Subcutaneous abdominal adipose tissue (tissue), 5 donors: Measurements from ENCODE around the gene UNK.

ENCODE experiments used
- H3K27ac ChIP-seq: one replicate; pipeline ENCODE4 v1.7.0; 2013; ENCODE audit warnings: low read depth, mild to moderate bottlenecking, inconsistent platforms, low read length, moderate library complexity
- H3K27me3 ChIP-seq, 5 donors: one replicate each; pipeline ENCODE4 v1.7.0; 2013; ENCODE audit warnings: low read length in 5 of 5, inconsistent platforms in 1 of 5; ENCODE audit not compliant: control insufficient read depth in 5 of 5, insufficient read depth in 4 of 5
- H3K36me3 ChIP-seq, 5 donors: one replicate each; pipeline ENCODE4 v1.7.0; 2013; ENCODE audit warnings: low read length in 5 of 5; ENCODE audit not compliant: control insufficient read depth in 5 of 5, insufficient read depth in 5 of 5
- H3K4me1 ChIP-seq, 5 donors: one replicate each; pipeline ENCODE4 v1.7.0; 2013; ENCODE audit warnings: low read length in 5 of 5, mild to moderate bottlenecking in 3 of 5, moderate library complexity in 1 of 5; ENCODE audit not compliant: control insufficient read depth in 5 of 5, insufficient read depth in 5 of 5
- H3K4me3 ChIP-seq, 5 donors: one replicate each; pipeline ENCODE4 v1.7.0; 2013; ENCODE audit warnings: low read length in 5 of 5, low read depth in 1 of 5
- H3K9ac ChIP-seq, 5 donors: one replicate each; pipeline ENCODE4 v1.7.0; 2013; ENCODE audit warnings: low read length in 5 of 5, mild to moderate bottlenecking in 4 of 5, moderate library complexity in 3 of 5
- H3K9me3 ChIP-seq, 5 donors: one replicate each; pipeline ENCODE4 v1.7.0; 2013; ENCODE audit warnings: low read length in 5 of 5; ENCODE audit not compliant: control insufficient read depth in 5 of 5
- donor health status: healthy.
- donor health status: healthy.
- donor health status: healthy.
- donor health status: healthy.
- donor health status: healthy.

Gene UNK

GRCh38 chr17:75779250-75779986, 5.2 kb upstream of the UNK start:
- Histone ChIP-seq H3K36me3 (peaks cover 13 to 43% (median 35%) of the 10 kb centered on the region in 5 donors), H3K9ac (peak overlapping the region; percentile 87 to 98 (median 97)), H3K4me3 (peak overlapping the region in 4 of 5 donors; percentile 85 to 99 (median 96)), H3K4me1 (peaks cover 11 to 51% (median 40%) of the 10 kb centered on the region in 5 donors), H3K27ac (peak overlapping the region; percentile 96), H3K9me3 (no peaks in the 10 kb centered on the region), H3K27me3 (no peaks in the 10 kb centered on the region)

- Histone ChIP-seq H3K9ac (peak overlapping the region in 1 of 5 donors; percentile 87), H3K27me3 (no peaks in the 10 kb centered on the region), H3K4me3 (peak overlapping the region in 2 of 5 donors; percentile 85 to 95), H3K36me3 (peaks cover 13 to 35% (median 27%) of the 10 kb centered on the region in 5 donors), H3K9me3 (no peaks in the 10 kb centered on the region), H3K4me1 (peaks cover 12 to 54% (median 42%) of the 10 kb centered on the region in 5 donors), H3K27ac (peak overlapping the region; percentile 39)
Observed at GRCh38 chr17:75779987-75780889, 4.4 kb upstream of the UNK start.

- no peaks in the 10 kb centered on the region for H3K27me3 ChIP-seq
- peak overlapping the region; percentile 23 to 99 (median 90) for H3K9ac ChIP-seq
- peak overlapping the region; percentile 99 for H3K27ac ChIP-seq
- no peaks in the 10 kb centered on the region for H3K9me3 ChIP-seq
- H3K36me3 ChIP-seq: peaks cover 2 to 8% (median 7%) of the 10 kb centered on the region in 5 donors
- peaks cover 12 to 39% (median 35%) of the 10 kb centered on the region in 5 donors for H3K4me1 ChIP-seq
- peak overlapping the region in 3 of 5 donors; percentile 10 to 74 (median 40) for H3K4me3 ChIP-seq
Observed at GRCh38 chr17:75783069-75783783, 1.4 kb upstream of the UNK start.

DNA sequence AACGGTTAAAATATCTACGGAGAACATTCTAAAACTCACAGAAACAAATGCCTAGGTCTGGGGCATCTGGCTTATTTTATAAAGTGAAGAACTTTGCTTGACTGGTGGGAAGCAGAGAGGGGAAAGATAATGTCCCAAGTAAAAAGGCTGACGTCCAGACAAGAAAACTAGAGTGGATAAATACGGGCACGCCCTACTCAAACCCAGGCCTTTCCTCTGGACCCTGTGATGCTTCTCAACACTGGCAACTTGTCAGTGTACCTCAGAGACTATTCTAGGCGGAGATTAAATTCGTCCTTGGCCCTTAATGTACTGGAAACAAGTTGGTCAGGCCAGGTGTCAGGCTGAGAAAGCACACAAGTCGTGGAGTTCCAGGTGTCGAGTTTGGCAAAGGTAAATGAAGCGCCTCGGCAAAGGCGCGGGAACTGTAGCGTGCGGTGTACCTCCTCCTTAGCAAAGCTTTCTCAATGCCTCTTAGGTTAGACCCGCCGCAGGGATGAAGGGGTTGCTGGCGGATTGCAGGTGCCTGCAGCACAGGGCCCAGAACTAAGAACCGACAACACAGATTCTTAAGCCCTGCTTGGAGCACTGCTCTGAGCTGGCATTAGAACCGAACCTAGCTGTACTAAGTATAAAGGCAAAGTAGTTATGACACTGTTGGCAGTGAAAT, 668 bp upstream of the UNK start:
- no peaks in the 10 kb centered on the region for H3K9me3 ChIP-seq
- H3K4me1 ChIP-seq: peaks cover 12 to 39% (median 35%) of the 10 kb centered on the region in 5 donors
- peak overlapping the region; percentile 99 for H3K27ac ChIP-seq
- H3K27me3 ChIP-seq: no peaks in the 10 kb centered on the region
- H3K4me3 ChIP-seq: peak overlapping the region; percentile 47 to 87 (median 73)
- peak overlapping the region; percentile 84 to 99 (median 96) for H3K9ac ChIP-seq
- H3K36me3 ChIP-seq: peaks cover 0 to under 1% (median 0%) of the 10 kb centered on the region in 5 donors

- H3K4me3 ChIP-seq: peak overlapping the region; percentile 69 to 87 (median 76)
- H3K4me1 ChIP-seq: peaks cover 12 to 38% (median 31%) of the 10 kb centered on the region in 5 donors
- H3K27me3 ChIP-seq: no peaks in the 10 kb centered on the region
- H3K9me3 ChIP-seq: no peaks in the 10 kb centered on the region
- H3K27ac ChIP-seq: peak overlapping the region; percentile 99
- no peaks in the 10 kb centered on the region for H3K36me3 ChIP-seq
- H3K9ac ChIP-seq: peak overlapping the region; percentile 84 to 99 (median 97)
Observed at GRCh38 chr17:75785016-75785890, 647 bp downstream of the UNK start.

- no peaks in the 10 kb centered on the region for H3K27me3 ChIP-seq
- H3K4me1 ChIP-seq: peaks cover 0 to 7% (median 2%) of the 10 kb centered on the region in 5 donors
- H3K4me3 ChIP-seq: no peak overlapping the region
- no peak overlapping the region for H3K27ac ChIP-seq
- H3K9ac ChIP-seq: no peak overlapping the region
- no peaks in the 10 kb centered on the region for H3K9me3 ChIP-seq
- H3K36me3 ChIP-seq: peaks cover 3 to 16% (median 12%) of the 10 kb centered on the region in 5 donors
Observed at GRCh38 chr17:75791254-75791653, 6.6 kb downstream of the UNK start.

GRCh38 chr17:75793460-75793859, 8.9 kb downstream of the UNK start:
- H3K9me3 ChIP-seq: no peaks in the 10 kb centered on the region
- no peaks in the 10 kb centered on the region for H3K4me1 ChIP-seq
- no peak overlapping the region for H3K27ac ChIP-seq

GRCh38 chr17:75795820-75796607, 11.4 kb downstream of the UNK start:
- H3K27me3 ChIP-seq: no peaks in the 10 kb centered on the region
- H3K9me3 ChIP-seq: no peaks in the 10 kb centered on the region
- no peaks in the 10 kb centered on the region for H3K4me1 ChIP-seq
- H3K36me3 ChIP-seq: peaks cover 3 to 42% (median 35%) of the 10 kb centered on the region in 5 donors
- H3K4me3 ChIP-seq: no peak overlapping the region
- no peak overlapping the region for H3K9ac ChIP-seq
- no peak overlapping the region for H3K27ac ChIP-seq

More at GRCh38 chr17:75793460-75793859, 8.9 kb downstream of the UNK start:
- H3K4me3 ChIP-seq: no peak overlapping the region
- H3K9ac ChIP-seq: no peak overlapping the region
- peaks cover 3 to 24% (median 22%) of the 10 kb centered on the region in 5 donors for H3K36me3 ChIP-seq
- H3K27me3 ChIP-seq: no peaks in the 10 kb centered on the region
